Osteocyte (in vitro differentiated cells): Measurements from ENCODE around the gene TADA2B. TPM values are rescaled to one million over a fixed set of nuclear protein-coding genes. Genes with fewer than 3 reads are reported as not detected.

Experiments used
- DNase-seq: peaks from one replicate; pipeline ENCODE4 v3.0.0; 2021; ENCODE audit warnings: mixed read lengths; ENCODE audit not compliant: unreplicated experiment; ENCODE audit errors: extremely low spot score
- H3K27ac Mint-ChIP-seq: one replicate; pipeline ENCODE4 v1.8.0; 2021; ENCODE audit warnings: mild to moderate bottlenecking, mixed read lengths; ENCODE audit not compliant: unreplicated experiment
- H3K27me3 Mint-ChIP-seq: one replicate; pipeline ENCODE4 v1.8.0; 2021; ENCODE audit warnings: mixed read lengths; ENCODE audit not compliant: unreplicated experiment
- H3K36me3 Mint-ChIP-seq: one replicate; pipeline ENCODE4 v1.8.0; 2021; ENCODE audit warnings: mixed read lengths; ENCODE audit not compliant: unreplicated experiment
- H3K4me1 Mint-ChIP-seq: one replicate; pipeline ENCODE4 v1.8.0; 2021; ENCODE audit warnings: mixed read lengths; ENCODE audit not compliant: unreplicated experiment
- H3K4me3 Mint-ChIP-seq: one replicate; pipeline ENCODE4 v1.8.0; 2021; ENCODE audit warnings: mild to moderate bottlenecking, moderate library complexity, mixed read lengths; ENCODE audit not compliant: unreplicated experiment
- H3K9me3 Mint-ChIP-seq: one replicate; pipeline ENCODE4 v1.8.0; 2021; ENCODE audit warnings: mixed read lengths; ENCODE audit not compliant: unreplicated experiment
- total RNA-seq: library from RNA; stranded (reverse); gene quantifications from 2 replicates; pipeline ENCODE4 v1.2.1, GENCODE V29; 2021
- TF ChIP-seq, protein P1 (sequence below): fragments of 200-600 bp; sonication (generic); IDR thresholded peaks from 2 replicates; pipeline ENCODE4 v1.5.0; 2021; ENCODE audit warnings: antibody characterized with exemption, mild to moderate bottlenecking, moderate library complexity

TADA2B gene
- total RNA-seq, 1 donor from 2014 or later = 21.4 TPM

DNA sequence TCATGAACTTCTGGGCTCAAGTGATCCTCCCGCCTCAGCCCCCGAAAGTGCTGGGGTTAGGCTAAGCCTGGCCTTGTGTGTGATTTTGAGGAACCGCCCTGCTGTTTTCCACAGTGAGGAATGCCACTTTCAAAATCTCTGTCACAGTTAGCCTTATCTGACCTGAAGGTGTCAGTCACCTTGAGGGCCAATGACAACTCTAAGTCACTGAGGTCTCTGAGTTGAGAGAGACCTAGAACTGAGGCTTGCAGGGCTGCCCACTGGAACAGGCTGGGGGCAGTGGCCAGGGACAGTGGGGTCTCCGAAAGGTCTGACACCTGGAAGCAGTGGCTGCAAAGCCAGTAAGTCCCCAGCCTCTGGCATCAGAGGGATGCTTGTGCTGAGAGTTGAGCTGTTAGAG is 6.1 kb downstream of the TADA2B start:
- no peak overlapping the region for H3K27ac Mint-ChIP-seq
- TF ChIP-seq, protein P1, sequence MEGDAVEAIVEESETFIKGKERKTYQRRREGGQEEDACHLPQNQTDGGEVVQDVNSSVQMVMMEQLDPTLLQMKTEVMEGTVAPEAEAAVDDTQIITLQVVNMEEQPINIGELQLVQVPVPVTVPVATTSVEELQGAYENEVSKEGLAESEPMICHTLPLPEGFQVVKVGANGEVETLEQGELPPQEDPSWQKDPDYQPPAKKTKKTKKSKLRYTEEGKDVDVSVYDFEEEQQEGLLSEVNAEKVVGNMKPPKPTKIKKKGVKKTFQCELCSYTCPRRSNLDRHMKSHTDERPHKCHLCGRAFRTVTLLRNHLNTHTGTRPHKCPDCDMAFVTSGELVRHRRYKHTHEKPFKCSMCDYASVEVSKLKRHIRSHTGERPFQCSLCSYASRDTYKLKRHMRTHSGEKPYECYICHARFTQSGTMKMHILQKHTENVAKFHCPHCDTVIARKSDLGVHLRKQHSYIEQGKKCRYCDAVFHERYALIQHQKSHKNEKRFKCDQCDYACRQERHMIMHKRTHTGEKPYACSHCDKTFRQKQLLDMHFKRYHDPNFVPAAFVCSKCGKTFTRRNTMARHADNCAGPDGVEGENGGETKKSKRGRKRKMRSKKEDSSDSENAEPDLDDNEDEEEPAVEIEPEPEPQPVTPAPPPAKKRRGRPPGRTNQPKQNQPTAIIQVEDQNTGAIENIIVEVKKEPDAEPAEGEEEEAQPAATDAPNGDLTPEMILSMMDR = no peak
- H3K27me3 Mint-ChIP-seq = no peaks in the 10 kb centered on the region
- H3K9me3 Mint-ChIP-seq = no peaks in the 10 kb centered on the region
- H3K36me3 Mint-ChIP-seq = peaks cover 4% of the 10 kb centered on the region
- DNase-seq = no peak
- H3K4me3 Mint-ChIP-seq = no peak overlapping the region
- H3K4me1 Mint-ChIP-seq = peaks cover 28% of the 10 kb centered on the region

DNA sequence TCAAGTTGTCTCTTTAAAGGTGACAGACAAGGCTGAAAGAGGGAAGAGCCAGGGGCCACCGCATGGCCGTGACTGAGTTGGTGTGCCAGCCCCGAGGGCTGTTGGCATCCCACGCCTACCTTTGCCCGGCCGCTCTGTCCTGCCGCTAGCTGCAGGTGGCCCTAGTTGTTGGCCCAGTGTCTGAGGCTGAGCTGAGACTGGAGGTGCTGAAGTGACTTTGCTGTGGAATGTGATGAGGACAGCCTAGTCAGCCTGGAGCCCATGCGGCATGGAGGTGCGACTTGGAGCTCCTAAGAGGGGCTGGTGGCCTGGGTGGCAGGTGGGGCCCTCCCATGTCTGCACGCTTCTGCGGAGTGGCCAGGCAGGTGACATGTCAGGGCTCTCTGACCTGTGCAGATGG is 6.6 kb downstream of the TADA2B start:
- DNase-seq = no peak
- Mint-ChIP-seq H3K36me3 (peaks cover 8% of the 10 kb centered on the region), H3K4me1 (peaks cover 24% of the 10 kb centered on the region), H3K4me3 (no peak overlapping the region), H3K27me3 (no peaks in the 10 kb centered on the region), H3K27ac (no peak overlapping the region), H3K9me3 (no peaks in the 10 kb centered on the region)
- TF ChIP-seq, protein P1 = no peak

DNA sequence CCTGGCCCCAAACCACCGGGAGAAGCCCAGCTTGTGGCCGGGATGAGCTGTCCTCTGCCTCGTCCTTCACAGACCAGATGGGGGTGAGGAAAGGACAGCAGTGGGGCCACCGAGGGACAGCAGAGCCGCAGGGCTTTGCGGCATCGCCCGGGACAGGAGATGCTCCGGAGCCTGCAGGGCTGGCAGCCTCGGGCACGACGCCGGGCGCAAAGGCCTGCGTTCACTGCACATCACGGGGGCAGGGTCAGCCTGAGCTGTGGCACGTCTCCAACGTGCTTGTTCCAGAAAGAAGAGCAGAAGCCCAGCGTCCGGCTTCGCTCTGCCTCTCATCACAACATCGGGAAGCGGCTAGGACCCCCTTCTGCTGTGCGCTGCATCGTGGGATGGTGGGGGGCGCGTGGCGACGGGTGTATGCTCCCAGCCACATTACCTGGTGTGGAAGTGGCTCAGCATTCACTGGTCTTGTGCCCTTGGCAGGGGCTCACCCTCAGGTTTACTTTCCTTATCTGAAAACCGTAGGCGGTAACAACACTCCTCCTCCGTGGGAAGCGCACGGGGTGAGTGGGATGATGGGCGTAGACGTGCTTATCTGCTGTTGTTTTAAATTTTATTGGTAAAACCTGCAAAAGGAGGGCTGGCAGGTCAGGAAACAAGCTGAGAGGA is 7.4 kb downstream of the TADA2B start:
- Mint-ChIP-seq H3K9me3 (no peaks in the 10 kb centered on the region), H3K4me3 (no peak overlapping the region), H3K36me3 (peaks cover 14% of the 10 kb centered on the region), H3K27ac (no peak overlapping the region), H3K4me1 (peaks cover 16% of the 10 kb centered on the region), H3K27me3 (no peaks in the 10 kb centered on the region)
- TF ChIP-seq, protein P1 = no peak
- no peak for DNase-seq

DNA sequence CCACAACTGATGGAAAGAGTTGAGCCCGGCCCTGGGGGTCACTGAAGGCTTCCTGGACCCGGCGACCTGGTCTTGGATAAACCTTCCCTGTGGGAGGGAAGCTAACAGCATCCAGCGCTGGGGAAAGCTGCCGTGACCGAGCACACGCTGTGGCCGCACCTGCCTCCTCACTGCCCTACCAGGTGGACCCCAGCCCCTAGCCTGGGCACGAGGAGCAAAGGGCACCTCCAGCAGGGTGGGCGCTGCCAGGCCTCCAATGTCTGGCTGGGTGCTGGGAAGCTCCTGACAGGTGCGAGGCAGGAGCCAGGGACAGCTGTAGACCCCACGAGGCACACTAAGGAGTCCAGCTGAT is 7.9 kb downstream of the TADA2B start:
- Mint-ChIP-seq H3K4me1 (peaks cover 12% of the 10 kb centered on the region), H3K36me3 (peaks cover 19% of the 10 kb centered on the region), H3K9me3 (no peaks in the 10 kb centered on the region), H3K27me3 (no peaks in the 10 kb centered on the region), H3K4me3 (no peak overlapping the region), H3K27ac (no peak overlapping the region)
- TF ChIP-seq, protein P1 = no peak
- DNase-seq = no peak

DNA sequence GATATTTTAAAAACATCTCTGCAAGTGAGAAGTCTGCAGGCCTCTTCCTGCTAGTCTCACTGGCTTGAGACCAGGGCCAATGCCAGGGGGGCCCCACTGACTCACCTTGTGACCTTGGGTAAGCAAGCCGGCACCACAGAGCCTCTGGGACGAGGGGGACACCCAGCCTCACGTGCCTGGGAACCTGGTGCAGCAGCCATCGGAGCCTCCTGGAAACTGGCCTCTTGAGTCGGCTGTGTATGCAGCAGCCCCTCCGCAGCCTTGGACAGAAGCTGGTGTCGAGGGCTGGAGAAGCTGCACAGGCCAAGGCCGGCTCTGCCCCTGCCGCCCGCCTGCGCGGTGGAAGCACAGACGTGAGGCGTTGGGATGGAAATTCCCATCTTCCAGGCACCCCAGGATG is 8.7 kb downstream of the TADA2B start:
- H3K4me1 Mint-ChIP-seq = peaks cover 4% of the 10 kb centered on the region
- H3K27me3 Mint-ChIP-seq = no peaks in the 10 kb centered on the region
- no peak overlapping the region for H3K27ac Mint-ChIP-seq
- no peak overlapping the region for H3K4me3 Mint-ChIP-seq
- no peak for DNase-seq
- no peaks in the 10 kb centered on the region for H3K9me3 Mint-ChIP-seq
- TF ChIP-seq, protein P1 = no peak
- H3K36me3 Mint-ChIP-seq = peaks cover 23% of the 10 kb centered on the region
